K562 (cell line): ENCODE results near the gene ANXA8. TPM values are rescaled to one million over a fixed set of nuclear protein-coding genes. Genes with fewer than 3 reads are reported as not detected.
A peak's percentile ranks its signal among the peaks of the same experiment; 100 is the strongest.

Experiments used
- ATAC-seq: fragments of 200-7000 bp; cut with Tn5 transposase; 3 replicates; pipeline ENCODE4 v1.9.1; 2020; ENCODE audit warnings: moderate library complexity
- BruUV-seq: library from RNA; stranded (reverse); fragments of 400-500 nt; replicated peaks from 2 replicates; lab custom pipeline; 2021; lab: Mats Ljungman, UMichigan
- CTCF ChIA-PET: fragments of 300-600 bp; formaldehyde crosslinking; extraction: SDS; loops from one replicate; lab custom pipeline; 2021; ENCODE audit warnings: low intra/inter-chr PET ratio; lab: Yijun Ruan, JAX
- POLR2A ChIA-PET: fragments of 300-600, 350-650 bp; sonication (Branson Sonifier 250); formaldehyde crosslinking; extraction: SDS; loops from one replicate; lab custom pipeline; 2021; ENCODE audit warnings: antibody characterized with exemption, inconsistent platforms; lab: Yijun Ruan, JAX
- DNase-seq, 4 experiments: peaks; one replicate each; pipeline versions ENCODE4 v3.0.0 to v3.0.0-alpha.2; 2011 to 2018; ENCODE audit warnings: low spot score in 3 of 4, mixed read lengths in 3 of 4; ENCODE audit errors: extremely low read depth in 1 of 4
- FAIRE-seq: peaks from 2 replicates; lab custom pipeline; 2011; peaks lifted over from hg19 to GRCh38; lab: Jason Lieb, UNC
- H2AFZ ChIP-seq: 2 replicates; pipeline ENCODE4 v1.6.0; 2011; ENCODE audit warnings: low read depth, low read length, control low read depth, inconsistent platforms
- H3K27ac ChIP-seq: fragments of 200-600 bp; 3 replicates; pipeline ENCODE4 v1.8.0; 2011; ENCODE audit warnings: low read depth, mild to moderate bottlenecking, control low read depth, inconsistent platforms, low read length, moderate library complexity, mixed read lengths; ENCODE audit errors: extremely low read depth
- H3K27me3 ChIP-seq, 2 experiments: fragments of 300-600 bp in 1 of 2; 2 replicates in 1 of 2; 3 replicates in 1 of 2; pipeline versions ENCODE4 v1.6.0 to v1.8.0; 2011; ENCODE audit warnings: inconsistent platforms in 2 of 2, low read length in 2 of 2, mild to moderate bottlenecking in 1 of 2, mixed read lengths in 1 of 2, moderate library complexity in 1 of 2; ENCODE audit not compliant: control insufficient read depth in 2 of 2, insufficient read depth in 2 of 2
- H3K36me3 ChIP-seq: fragments of 300-600 bp; 3 replicates; pipeline ENCODE4 v1.8.0; 2011; ENCODE audit warnings: mild to moderate bottlenecking, low read length, inconsistent platforms; ENCODE audit not compliant: control insufficient read depth, insufficient read depth
- H3K4me1 ChIP-seq, 2 experiments: fragments of 200-600 bp in 1 of 2; replicated peaks in 1 of 2; 2 replicates in 1 of 2; 3 replicates in 1 of 2; pipeline versions ENCODE4 v1.5.1 to v1.8.0; 2011; ENCODE audit warnings: inconsistent platforms in 2 of 2, low read length in 2 of 2, mild to moderate bottlenecking in 1 of 2, mixed read lengths in 1 of 2, moderate library complexity in 1 of 2; ENCODE audit not compliant: control insufficient read depth in 2 of 2, insufficient read depth in 2 of 2
- H3K4me2 ChIP-seq: 2 replicates; pipeline ENCODE4 v1.6.1; 2011; ENCODE audit warnings: low read length, control low read depth, inconsistent platforms, mixed read lengths; ENCODE audit not compliant: insufficient read depth
- H3K4me3 ChIP-seq: fragments of 200-600 bp; sonication (generic), shearing (Covaris generic); 2 replicates; pipeline ENCODE4 v1.5.1; 2016; ENCODE audit warnings: control low read depth, inconsistent platforms
- H3K79me2 ChIP-seq: fragments of 200-600 bp; 3 replicates; pipeline ENCODE4 v1.8.0; 2011; ENCODE audit warnings: low read length, inconsistent platforms; ENCODE audit not compliant: control insufficient read depth, insufficient read depth
- H3K9ac ChIP-seq, 2 experiments: 2 replicates each; pipeline versions ENCODE4 v1.6.0 to v1.6.1; 2011; ENCODE audit warnings: low read depth in 2 of 2, low read length in 2 of 2, control low read depth in 1 of 2, inconsistent platforms in 1 of 2, mild to moderate bottlenecking in 1 of 2, mixed read lengths in 1 of 2; ENCODE audit not compliant: insufficient read depth in 1 of 2
- H3K9me1 ChIP-seq: one replicate; pipeline ENCODE4 v1.6.0; 2011; ENCODE audit warnings: inconsistent platforms, mild to moderate bottlenecking, low read length, moderate library complexity; ENCODE audit not compliant: control insufficient read depth, insufficient read depth
- H3K9me3 ChIP-seq: replicated peaks from 2 replicates; pipeline ENCODE4 v1.5.1; 2011; ENCODE audit warnings: low read depth, low read length, inconsistent platforms; ENCODE audit not compliant: control insufficient read depth, insufficient read depth
- H4K20me1 ChIP-seq: replicated peaks from 2 replicates; pipeline ENCODE4 v1.6.1; 2011; ENCODE audit warnings: low read length, inconsistent platforms, mixed read lengths; ENCODE audit not compliant: control insufficient read depth, insufficient read depth
- SIRT6 ChIP-seq: IDR thresholded peaks from one replicate; pipeline ENCODE4 v1.6.1; 2012; ENCODE audit warnings: low read depth, mild to moderate bottlenecking, control low read depth, inconsistent platforms, low read length, moderate library complexity
- SPI1 ChIP-seq: IDR thresholded peaks from 2 replicates; pipeline ENCODE4 v1.6.1; 2011; ENCODE audit warnings: low read depth, low read length, control low read depth, borderline replicate concordance
- in situ Hi-C: fragments of 300-500 bp; cut with MboI; formaldehyde crosslinking; loops from 4 replicates; pipeline ENCODE4 v1.15.0; 2018; ENCODE audit warnings: inconsistent platforms, mixed read lengths
- intact Hi-C: fragments of 100-400 bp; cut with micrococcal nuclease; formaldehyde crosslinking; loops from 2 replicates; pipeline ENCODE4 v1.14.2; 2022
- polyA plus RNA-seq, 8 experiments: library from polyadenylated mRNA; depleted of rRNA in 4 of 8; stranded (reverse) in 5 of 8; unstranded in 3 of 8; fragments of >200 nt; fragmentation: Nextera tagmentation in 2 of 8; fragmentation: Illumina TruSeq in 1 of 8; extraction: Ambion mirVana in 2 of 8; extraction: Trizol in 1 of 8; gene quantifications; 2 replicates each; pipeline versions ENCODE4 v1.2.1 to v1.2.3, GENCODE V29; 2011 to 2014; ENCODE audit warnings: inconsistent platforms in 1 of 8, missing spikeins in 1 of 8
- total RNA-seq, 7 experiments: library from RNA; depleted of rRNA in 6 of 7; stranded (reverse); fragments of >200 nt in 6 of 7; fragmentation: Illumina TruSeq in 2 of 7; extraction: Trizol in 2 of 7; gene quantifications; 2 replicates each; pipeline versions ENCODE4 v1.2.1 to v1.2.3, GENCODE V29; 2011 to 2021; ENCODE audit warnings: low replicate concordance in 1 of 7
- TF ChIP-seq, protein P1 (sequence below), 2 experiments: fragments of 150-350 bp in 1 of 2; IDR thresholded peaks; 2 replicates each; pipeline ENCODE4 v1.6.1; 2012 to 2016; ENCODE audit warnings: low read depth in 2 of 2, low read length in 2 of 2, mild to moderate bottlenecking in 1 of 2, moderate library complexity in 1 of 2

ANXA8 gene
- total and polyA plus RNA-seq, 9 of the 15 experiments (the other 6 are each of a cell fraction or from before 2014, with no cell fraction given) = not detected

DNA sequence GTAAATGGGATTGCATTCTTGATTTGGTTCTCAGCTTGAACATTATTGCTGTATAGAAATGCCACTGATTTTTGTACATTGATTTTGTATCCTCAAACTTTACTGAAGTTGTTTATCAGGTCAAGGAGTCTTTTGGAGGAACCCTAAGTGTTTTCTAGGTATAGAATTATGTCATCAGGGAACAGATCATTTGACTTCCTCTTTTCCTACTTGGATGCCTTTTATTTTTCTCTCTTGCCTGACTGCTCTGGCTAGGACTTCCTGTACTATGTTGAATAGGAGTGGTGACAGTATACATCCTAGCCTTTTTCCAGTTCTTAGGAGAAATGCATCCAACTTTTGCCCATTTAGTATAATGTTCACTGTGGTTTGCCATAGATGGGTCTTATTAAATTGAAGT lies 48.8 kb downstream of the ANXA8 start:
- ChIA-PET CTCF (no interaction called here), POLR2A (no interaction called here)
- FAIRE-seq (no peak), ATAC-seq (no peak), DNase-seq (no peak)
- Histone ChIP-seq H3K27me3 (peaks cover 3 to 10% of the 10 kb centered on the region in 2 experiments; a peak in 2 of 5 replicates), H3K9me3 (no peaks in the 10 kb centered on the region), H3K36me3 (no peaks in the 10 kb centered on the region), H3K4me3 (no peak overlapping the region), H4K20me1 (no peaks in the 10 kb centered on the region), H3K27ac (no peak overlapping the region), H3K4me2 (no peak overlapping the region), H3K79me2 (no peaks in the 10 kb centered on the region), H3K9ac (no peak overlapping the region), H2AFZ (no peak overlapping the region), H3K9me1 (no peaks in the 10 kb centered on the region), H3K4me1 (no peaks in the 10 kb centered on the region)
- in situ Hi-C loops = loop anchor here (25.0 kb wide), 1 partner anchor 127 kb away; no protein-coding TSS in a partner anchor
- TF ChIP-seq, protein P1, sequence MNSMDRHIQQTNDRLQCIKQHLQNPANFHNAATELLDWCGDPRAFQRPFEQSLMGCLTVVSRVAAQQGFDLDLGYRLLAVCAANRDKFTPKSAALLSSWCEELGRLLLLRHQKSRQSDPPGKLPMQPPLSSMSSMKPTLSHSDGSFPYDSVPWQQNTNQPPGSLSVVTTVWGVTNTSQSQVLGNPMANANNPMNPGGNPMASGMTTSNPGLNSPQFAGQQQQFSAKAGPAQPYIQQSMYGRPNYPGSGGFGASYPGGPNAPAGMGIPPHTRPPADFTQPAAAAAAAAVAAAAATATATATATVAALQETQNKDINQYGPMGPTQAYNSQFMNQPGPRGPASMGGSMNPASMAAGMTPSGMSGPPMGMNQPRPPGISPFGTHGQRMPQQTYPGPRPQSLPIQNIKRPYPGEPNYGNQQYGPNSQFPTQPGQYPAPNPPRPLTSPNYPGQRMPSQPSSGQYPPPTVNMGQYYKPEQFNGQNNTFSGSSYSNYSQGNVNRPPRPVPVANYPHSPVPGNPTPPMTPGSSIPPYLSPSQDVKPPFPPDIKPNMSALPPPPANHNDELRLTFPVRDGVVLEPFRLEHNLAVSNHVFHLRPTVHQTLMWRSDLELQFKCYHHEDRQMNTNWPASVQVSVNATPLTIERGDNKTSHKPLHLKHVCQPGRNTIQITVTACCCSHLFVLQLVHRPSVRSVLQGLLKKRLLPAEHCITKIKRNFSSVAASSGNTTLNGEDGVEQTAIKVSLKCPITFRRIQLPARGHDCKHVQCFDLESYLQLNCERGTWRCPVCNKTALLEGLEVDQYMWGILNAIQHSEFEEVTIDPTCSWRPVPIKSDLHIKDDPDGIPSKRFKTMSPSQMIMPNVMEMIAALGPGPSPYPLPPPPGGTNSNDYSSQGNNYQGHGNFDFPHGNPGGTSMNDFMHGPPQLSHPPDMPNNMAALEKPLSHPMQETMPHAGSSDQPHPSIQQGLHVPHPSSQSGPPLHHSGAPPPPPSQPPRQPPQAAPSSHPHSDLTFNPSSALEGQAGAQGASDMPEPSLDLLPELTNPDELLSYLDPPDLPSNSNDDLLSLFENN (IDR thresholded peaks at IDR 0.05; ENCODE audit: low read depth in 2 of 2, low read length in 2 of 2) = no peak
- TF ChIP-seq SPI1 = peak; percentile 88
- TF ChIP-seq SIRT6 = no peak
- intact Hi-C loops = no loop called here
- no TSS peak for BruUV-seq
